ENCODE results near the gene GPX2.

GRCh38 chr14:64955297-64955696 is 12.8 kb upstream of the GPX2 start:
- TF ChIP-seq TAF1 (IDR thresholded peaks at IDR 0.05; ENCODE audit: low read depth, low read length) (no peak), RAD21 (IDR thresholded peaks at IDR 0.05 in 1 of 2, conservative IDR thresholded peaks at IDR 0.05 in 1 of 2; ENCODE audit: low read depth in 2 of 2, low read length in 2 of 2) (no peak), ATF2 (IDR thresholded peaks at IDR 0.05; ENCODE audit: low read length) (no peak), CTCF (IDR thresholded peaks at IDR 0.05; ENCODE audit: control extremely low read depth in 1 of 3, insufficient read depth in 1 of 3, low read depth in 1 of 3, low read length in 3 of 3) (no peak), POLR2A (IDR thresholded peaks at IDR 0.05; ENCODE audit: control extremely low read depth in 1 of 2, low read depth in 2 of 2, low read length in 2 of 2) (no peak), TBP (IDR thresholded peaks at IDR 0.05; ENCODE audit: low read depth, low read length) (no peak), NRF1 (IDR thresholded peaks at IDR 0.05; ENCODE audit: low read depth, low read length) (no peak), E2F6 (IDR thresholded peaks at IDR 0.05) (no peak), KDM1A (IDR thresholded peaks at IDR 0.05; ENCODE audit: borderline replicate concordance, low read length) (no peak), MAX (IDR thresholded peaks at IDR 0.05) (no peak), POLR2AphosphoS5 (IDR thresholded peaks at IDR 0.05; ENCODE audit: low read depth, low read length) (no peak), SIN3A (conservative IDR thresholded peaks at IDR 0.05 in 1 of 2, IDR thresholded peaks at IDR 0.05 in 1 of 2; ENCODE audit: low read depth in 1 of 2, low read length in 2 of 2) (no peak), CREB1 (IDR thresholded peaks at IDR 0.05) (no peak)
